KOPT-K1 (cell line): ENCODE measurements around the gene OVCA2.

ENCODE experiments used
- H3K27ac ChIP-seq: fragments of 200-600 bp; sonication (generic); 2 replicates; pipeline ENCODE4 v1.5.1; 2016; ENCODE audit warnings: antibody characterized with exemption, mild to moderate bottlenecking, low read depth, low read length; ENCODE audit not compliant: poor library complexity, severe bottlenecking
- H3K36me3 ChIP-seq: fragments of 200-600 bp; sonication (generic); 2 replicates; pipeline ENCODE4 v1.5.1; 2017; ENCODE audit warnings: antibody characterized with exemption, mild to moderate bottlenecking, low read length, moderate library complexity; ENCODE audit not compliant: insufficient read depth
- H3K9me3 ChIP-seq: fragments of 200-600 bp; sonication (generic); 2 replicates; pipeline ENCODE4 v1.5.1; 2017; ENCODE audit warnings: antibody characterized with exemption, low read length, mild to moderate bottlenecking; ENCODE audit not compliant: insufficient read depth, poor library complexity, severe bottlenecking

Gene OVCA2

DNA sequence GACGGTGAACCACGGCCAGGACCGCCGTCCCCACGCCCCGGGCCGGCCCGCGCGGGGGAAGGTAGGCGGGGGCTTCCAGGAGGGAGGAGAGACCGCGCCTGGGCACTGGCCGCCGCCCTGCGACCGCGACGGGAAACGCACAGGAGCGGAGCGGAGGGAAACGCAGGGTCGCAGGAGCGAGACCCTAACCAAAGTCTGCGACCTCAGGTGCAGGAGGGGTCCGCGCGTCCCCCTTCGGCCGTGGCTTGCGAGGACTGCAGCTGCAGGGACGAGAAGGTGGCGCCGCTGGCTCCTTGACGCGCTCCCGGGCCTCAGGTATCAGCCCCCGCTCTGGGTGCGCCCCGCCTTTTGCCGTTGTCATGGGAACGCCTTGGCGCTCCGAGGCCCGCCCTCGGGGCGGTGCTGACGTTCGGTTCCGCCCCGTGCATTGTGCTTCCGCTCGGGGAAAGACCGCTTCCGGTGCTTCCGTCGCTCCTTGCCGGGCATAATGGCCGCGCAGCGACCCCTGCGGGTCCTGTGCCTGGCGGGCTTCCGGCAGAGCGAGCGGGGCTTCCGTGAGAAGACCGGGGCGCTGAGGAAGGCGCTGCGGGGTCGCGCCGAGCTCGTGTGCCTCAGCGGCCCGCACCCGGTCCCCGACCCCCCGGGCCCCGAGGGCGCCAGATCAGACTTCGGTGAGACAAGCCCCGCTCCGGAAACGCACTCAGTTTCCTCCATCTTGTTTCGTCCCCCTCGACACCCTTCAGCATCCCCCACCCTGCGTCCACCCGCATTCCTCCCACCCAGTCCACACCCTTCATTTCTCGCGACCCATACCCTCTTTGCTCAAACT is at the start of gene OVCA2:
Gene OVCA2, plus strand, starts transcription at position 462 of the 829 bp plus-strand sequence. Its CDS starts 26 bp downstream, at position 488.
- Histone ChIP-seq H3K9me3 (no peaks in the 10 kb centered on the region), H3K27ac (peak within 1 kb of the TSS; percentile 89), H3K36me3 (peaks cover 55% of the 10 kb centered on the region)

DNA sequence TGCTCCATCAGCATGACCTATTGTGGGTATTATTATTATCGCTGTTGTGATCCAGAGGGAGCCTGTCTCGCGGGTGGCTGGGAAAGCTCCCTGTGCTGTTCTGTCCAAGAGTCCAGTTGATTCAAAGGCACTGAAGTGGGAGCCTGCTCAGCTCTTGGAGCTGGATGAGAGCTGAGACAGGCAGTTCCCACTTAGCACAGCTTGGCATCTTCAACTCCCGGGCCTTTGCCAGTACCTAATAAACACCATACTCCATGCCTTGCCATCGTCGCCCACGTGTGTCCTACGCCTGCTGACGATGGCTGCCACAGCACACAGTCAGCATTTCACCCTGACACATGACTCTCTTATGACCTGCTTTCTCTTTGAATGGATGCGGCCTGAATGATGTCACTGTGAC is 49.3 kb upstream of the OVCA2 start:
- H3K36me3 ChIP-seq = no peaks in the 10 kb centered on the region
- no peaks in the 10 kb centered on the region for H3K9me3 ChIP-seq
- H3K27ac ChIP-seq = no peak overlapping the region

DNA sequence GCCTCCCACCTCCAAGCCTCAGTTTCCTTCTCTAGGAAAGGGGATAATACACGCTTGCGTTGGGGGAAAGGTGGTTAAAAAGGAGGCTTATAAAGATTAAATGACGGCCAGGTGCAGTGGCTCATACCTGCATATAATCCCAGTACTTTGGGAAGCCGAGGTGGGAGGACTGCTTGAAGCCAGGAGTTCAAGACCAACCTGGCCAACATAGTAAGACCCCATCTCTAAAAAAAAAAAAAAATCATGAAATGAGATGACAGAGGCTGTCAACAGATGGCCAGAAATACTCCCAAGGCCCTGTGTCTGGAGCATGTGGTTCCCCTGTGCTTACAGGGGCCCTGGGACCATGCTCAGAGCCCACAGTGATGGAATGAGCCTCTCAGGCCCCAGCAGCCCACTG is 47.1 kb upstream of the OVCA2 start:
- no peaks in the 10 kb centered on the region for H3K9me3 ChIP-seq
- H3K27ac ChIP-seq = no peak overlapping the region
- no peaks in the 10 kb centered on the region for H3K36me3 ChIP-seq

DNA sequence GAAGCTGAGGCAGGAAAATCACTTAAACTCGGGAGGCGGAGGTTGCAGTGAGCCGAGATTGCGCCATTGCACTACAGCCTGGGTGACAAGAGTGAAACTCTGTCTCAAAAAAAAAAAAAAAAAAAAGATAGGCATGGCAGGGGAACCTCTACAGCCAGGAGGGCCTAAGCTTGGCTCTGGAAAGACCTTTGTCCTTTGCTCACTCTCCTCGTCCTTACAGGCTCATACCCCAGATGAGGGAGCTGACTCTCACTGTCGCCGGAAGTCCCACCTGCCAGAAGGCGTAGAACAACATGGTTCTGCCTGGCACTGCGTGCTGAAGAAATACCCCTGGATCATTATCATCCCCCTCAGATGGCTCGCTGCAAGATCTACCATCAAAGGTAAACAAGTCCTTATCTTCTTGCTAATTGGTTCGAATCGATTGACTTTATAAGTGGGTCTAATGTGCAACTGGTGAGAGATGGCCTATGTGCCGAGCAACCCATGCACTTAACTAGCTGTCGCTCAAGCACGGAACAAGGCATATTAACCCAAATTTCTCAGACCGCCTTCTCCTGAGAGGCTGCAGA is 46.4 kb upstream of the OVCA2 start:
- no peaks in the 10 kb centered on the region for H3K36me3 ChIP-seq

DNA sequence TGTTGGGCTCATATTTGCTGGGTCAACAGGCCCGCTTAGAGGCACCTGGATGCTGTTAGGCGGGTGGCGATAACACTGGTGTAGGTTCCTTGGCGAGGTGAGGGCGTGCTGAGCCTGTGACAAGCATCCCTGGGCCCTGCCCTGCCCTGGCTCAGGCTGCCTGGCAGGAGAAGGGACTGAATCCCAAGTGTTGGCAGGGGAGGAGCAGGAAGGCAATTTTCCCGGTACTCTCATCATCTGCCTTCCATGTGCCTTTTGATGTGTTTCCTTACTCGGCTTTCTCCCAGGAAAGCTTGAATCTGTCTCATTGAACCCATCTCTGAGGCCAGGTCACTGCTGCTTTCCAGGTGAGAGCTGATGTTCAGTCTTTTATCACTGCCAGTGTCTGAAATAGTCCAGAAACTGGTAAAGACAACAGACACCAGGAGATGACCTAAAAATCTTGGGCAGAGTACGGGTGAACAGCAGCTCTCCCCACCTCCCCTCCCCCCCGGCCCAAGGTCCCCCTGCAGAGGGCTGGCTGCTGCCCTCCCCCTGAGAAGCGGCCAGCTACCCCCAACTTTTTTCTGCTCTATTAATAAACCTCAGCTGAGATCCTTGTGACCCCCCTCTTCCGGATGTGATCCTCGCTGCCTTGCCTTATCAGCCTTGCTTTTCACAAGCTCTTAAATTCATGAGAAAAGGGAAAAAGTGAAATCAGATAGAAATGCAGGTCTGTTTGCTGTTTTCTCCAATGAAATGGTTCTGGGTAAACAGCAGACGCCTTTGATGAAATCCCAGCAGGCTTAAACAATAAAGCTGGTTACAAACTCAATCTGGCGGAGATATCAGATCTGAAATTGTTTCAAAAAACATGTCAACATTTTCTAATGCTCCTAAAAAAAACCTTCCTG is 45.7 kb upstream of the OVCA2 start:
- no peaks in the 10 kb centered on the region for H3K9me3 ChIP-seq
- H3K36me3 ChIP-seq = no peaks in the 10 kb centered on the region
- H3K27ac ChIP-seq = no peak overlapping the region

More for the DNA sequence above, 46.4 kb upstream of the OVCA2 start:
- Histone ChIP-seq H3K27ac (no peak overlapping the region), H3K9me3 (no peaks in the 10 kb centered on the region)

DNA sequence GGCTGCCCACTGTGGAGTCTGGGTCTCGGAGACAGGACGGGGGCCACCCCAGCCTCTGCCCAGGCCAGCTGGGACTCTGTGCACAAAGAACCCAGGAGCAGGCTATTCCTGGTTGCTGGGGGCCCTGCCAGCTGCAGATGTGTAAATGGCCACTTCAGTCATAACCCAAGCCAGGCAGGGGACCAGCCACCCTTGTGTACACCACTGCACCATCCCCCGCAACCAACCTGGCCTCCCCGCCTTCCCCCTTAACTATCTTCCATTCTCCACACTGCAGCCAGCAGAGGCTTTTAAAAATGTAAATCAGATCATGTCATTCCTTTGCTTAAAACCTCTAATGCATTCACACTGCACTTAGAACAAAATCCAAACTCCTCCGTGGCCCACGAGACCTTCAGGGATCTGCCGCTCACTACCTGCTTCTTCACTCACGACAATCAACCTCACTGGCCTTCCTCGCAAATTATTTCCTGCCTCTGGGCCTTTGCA is 45.0 kb upstream of the OVCA2 start:
- Histone ChIP-seq H3K36me3 (no peaks in the 10 kb centered on the region), H3K9me3 (no peaks in the 10 kb centered on the region), H3K27ac (no peak overlapping the region)

DNA sequence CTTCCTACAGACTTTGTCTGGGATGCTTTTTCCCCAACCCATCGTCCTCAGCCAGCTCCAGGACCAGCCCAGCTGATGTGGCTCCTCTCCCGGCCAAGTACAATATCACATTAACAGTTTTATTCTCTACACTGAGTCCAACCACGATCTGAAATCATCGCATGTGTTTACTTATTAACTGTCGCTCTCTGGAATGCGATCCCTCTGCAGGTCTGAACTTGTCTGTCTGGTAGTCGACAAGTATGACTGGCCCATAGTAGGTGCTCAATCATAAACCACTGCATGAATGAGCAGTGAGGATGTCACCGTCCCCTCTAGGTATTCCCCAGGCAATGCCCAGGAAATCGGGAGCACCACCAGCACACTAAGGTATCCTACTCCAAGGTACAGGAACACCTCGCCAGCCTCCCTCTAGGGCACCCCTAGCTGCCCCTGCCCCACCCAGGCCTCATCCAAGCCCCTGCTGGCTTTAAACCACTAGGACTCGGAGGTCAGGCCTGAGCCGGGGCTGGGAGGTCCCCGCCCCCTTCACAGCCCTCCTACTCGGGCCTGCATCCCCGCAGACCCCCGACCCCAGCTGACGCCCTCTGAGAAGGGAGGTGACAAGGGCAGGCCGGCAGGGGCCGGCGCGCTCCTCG is 44.4 kb upstream of the OVCA2 start:
- no peaks in the 10 kb centered on the region for H3K36me3 ChIP-seq
- no peak overlapping the region for H3K27ac ChIP-seq
- H3K9me3 ChIP-seq = no peaks in the 10 kb centered on the region

DNA sequence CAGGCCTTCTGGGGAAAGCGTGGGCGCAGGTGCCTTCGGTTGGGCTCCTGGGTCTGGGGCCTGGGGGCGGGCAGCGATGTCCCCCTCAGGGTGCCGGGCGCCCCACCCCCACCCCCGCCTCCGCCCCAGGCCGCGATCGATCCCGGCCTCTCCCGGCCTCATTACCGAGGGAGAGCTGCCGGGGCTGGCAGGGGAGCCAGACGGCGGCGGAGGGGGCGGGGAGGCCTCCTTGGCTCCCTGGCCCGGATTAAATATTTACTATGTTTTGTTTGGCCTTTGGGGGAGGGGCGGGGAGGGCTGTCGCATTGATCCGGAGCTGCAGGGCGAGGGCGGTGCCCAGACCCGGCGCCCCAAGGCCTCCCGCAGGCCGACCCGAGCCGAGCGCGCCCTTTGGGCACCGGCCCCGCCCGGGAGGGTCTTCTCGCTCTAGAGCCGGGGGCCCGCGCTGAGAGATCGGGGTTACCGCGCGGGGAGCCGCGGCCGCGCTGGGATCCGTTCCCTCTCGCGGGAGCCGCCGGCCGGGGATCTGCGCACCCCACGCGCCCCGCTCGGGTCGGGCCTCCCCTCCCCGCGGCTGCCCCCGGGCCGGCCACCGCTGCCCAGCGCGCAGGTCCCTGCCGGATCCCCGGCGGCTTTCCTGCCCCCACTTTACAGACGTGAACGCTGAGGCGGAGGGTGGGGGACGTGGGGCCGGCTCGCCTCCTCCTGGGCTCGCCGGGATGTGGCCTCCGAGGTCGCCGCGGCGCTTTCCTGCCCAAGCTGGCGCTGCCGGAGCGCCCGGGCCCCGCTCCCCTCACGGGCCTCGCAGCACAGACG is 43.7 kb upstream of the OVCA2 start:
- H3K36me3 ChIP-seq = no peaks in the 10 kb centered on the region
- no peaks in the 10 kb centered on the region for H3K9me3 ChIP-seq
- no peak overlapping the region for H3K27ac ChIP-seq

DNA sequence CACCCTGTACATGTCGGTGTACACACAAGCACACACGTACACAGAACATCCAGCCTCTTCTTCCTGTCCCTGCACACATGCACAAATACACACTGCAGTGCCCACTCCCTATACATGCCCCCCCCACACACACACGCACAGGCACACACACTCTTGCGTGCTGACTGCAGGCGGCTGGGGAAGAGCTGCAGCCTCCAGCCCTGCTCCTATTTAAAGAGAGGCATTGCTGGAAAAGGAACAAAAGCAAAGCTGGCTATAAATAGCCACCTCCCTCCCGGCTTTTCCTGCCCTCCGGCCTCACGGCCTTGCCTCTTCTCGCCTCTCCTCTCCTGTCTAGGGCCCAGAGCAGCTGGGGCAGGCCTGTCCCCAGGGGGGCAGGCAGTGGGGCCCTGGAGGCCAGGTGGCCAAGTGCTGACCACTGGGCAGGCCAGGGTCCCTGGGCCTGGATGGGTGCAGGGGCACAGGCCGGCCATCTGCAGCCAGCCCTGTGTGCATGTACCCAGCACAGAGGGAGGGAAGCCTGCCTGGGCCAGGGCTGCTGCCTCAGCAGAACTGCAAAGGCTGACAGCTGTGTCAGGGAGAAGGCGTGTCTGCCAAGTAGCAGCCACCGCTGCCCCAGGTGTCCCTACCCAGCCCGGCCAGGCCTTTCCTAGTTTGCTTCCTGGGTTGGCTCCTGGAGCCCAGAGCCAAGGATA is 42.1 kb upstream of the OVCA2 start:
- Histone ChIP-seq H3K36me3 (no peaks in the 10 kb centered on the region), H3K27ac (no peak overlapping the region), H3K9me3 (no peaks in the 10 kb centered on the region)

DNA sequence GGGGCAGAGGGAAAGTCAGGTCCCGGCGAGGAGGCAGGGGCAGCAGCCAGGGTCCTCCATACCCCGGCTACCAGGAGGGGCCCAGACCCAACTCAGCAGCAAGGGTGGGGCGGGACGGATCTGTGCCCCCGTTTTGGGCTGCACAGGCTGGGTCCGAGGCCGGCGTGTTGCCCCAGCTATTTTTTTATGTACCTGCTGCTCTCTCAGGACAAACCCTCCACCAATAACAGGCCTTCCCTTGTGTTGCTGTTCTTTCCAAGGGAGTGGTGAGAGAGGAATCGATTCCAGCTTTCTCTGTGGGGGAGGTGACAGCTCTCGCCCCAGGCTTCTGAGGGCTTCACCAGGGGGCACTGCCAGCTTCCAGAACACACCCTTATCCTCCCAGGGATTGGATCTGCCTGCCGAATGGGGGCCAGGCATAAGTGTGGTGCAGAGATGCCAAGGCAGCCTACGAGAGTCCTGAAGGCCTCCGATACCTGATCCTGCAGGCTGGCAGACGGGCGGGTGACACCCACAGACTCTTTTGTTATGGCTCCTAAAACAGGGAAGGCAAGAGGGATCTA is 39.0 kb upstream of the OVCA2 start:
- H3K36me3 ChIP-seq = no peaks in the 10 kb centered on the region
- no peak overlapping the region for H3K27ac ChIP-seq
- no peaks in the 10 kb centered on the region for H3K9me3 ChIP-seq

DNA sequence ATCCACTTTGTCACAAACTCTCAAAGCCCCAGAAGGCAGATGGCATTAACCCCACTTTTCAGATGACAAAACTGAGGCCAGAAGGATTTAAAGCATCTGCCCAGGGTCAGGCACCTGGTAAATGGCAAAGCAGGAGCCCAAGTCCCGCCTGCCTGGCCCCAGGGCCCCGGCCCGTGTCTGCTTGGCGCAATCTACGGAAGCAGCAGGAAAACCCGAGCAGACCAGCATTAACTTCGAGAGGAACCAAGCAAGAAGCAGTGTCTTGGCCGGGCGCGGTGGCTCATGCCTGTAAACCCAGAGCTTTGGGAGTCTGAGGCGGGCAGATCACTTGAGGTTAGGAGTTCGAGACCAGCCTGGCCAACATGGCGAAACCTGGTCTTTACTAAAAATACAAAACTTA is 38.3 kb upstream of the OVCA2 start:
- H3K27ac ChIP-seq = no peak overlapping the region
- H3K9me3 ChIP-seq = no peaks in the 10 kb centered on the region
- no peaks in the 10 kb centered on the region for H3K36me3 ChIP-seq

DNA sequence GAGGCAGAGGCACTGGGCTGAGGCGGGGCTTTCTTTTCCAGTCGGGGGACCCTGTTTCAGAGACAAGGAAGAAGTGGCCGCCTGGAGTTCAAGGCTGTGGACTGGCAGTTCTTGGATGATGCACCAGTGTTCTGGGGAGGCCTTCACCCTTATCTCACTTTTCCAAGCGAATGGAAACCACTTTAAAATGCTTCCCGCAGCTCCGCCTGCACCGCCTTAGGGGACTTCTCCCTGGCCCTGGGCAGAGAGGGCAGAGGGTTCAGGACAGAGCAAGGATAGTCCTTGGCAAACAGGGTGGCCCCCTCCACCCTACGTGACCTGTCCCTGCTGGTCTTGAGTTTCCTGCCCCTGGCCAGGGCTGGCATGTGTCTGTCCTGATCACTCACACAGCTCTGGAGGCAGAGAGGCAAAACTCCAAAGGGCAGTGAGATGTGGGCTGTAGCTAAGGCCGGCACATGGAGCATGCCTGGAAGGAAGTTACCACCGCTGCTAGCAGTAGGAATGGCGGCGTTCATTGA is 37.3 kb upstream of the OVCA2 start:
- Histone ChIP-seq H3K9me3 (no peaks in the 10 kb centered on the region), H3K27ac (no peak overlapping the region)

More for the DNA sequence above, 37.3 kb upstream of the OVCA2 start:
- H3K36me3 ChIP-seq = no peaks in the 10 kb centered on the region
